ENCODE measurements around the gene TRHDE.
"Not testable (repeated sequence)": the region's sequence is repeated elsewhere in the genome, so short reads cannot be mapped to it uniquely, and the experiment has no call there.

TRHDE gene

GRCh38 chr12:72660174-72660573 is 388.0 kb downstream of the TRHDE start:
- DNase-seq: not testable (repeated sequence)

GRCh38 chr12:72673853-72674252 is 401.7 kb downstream of the TRHDE start:
- no peak for DNase-seq

GRCh38 chr12:72676556-72676955 is 404.4 kb downstream of the TRHDE start:
- DNase-seq: no peak

- DNase-seq: no peak
Measured at GRCh38 chr12:72677139-72677538, 405.0 kb downstream of the TRHDE start.

- DNase-seq: no peak
Measured at GRCh38 chr12:72677846-72678245, 405.7 kb downstream of the TRHDE start.

GRCh38 chr12:72679147-72679757 is 407.1 kb downstream of the TRHDE start:
- no peak for DNase-seq

GRCh38 chr12:72681028-72681427 is 408.9 kb downstream of the TRHDE start:
- DNase-seq: no peak

- DNase-seq: no peak
Measured at GRCh38 chr12:72684491-72684890, 412.3 kb downstream of the TRHDE start.

- DNase-seq: no peak
Measured at GRCh38 chr12:72692338-72692737, 420.2 kb downstream of the TRHDE start.

- DNase-seq: no peak
Measured at GRCh38 chr12:72694193-72694592, 422.0 kb downstream of the TRHDE start.

- no peak for DNase-seq
Measured at GRCh38 chr12:72699362-72699761, 427.2 kb downstream of the TRHDE start.

GRCh38 chr12:72712025-72712424 is 439.9 kb downstream of the TRHDE start:
- DNase-seq: not testable (repeated sequence)

GRCh38 chr12:72716221-72716620 is 444.1 kb downstream of the TRHDE start:
- no peak for DNase-seq

GRCh38 chr12:72717036-72717435 is 444.9 kb downstream of the TRHDE start:
- DNase-seq: no peak

Data from NCI-H510A (cell line).